ENCODE measurements around the gene ARHGAP31.
A peak's percentile ranks its signal among the peaks of the same experiment; 100 is the strongest.
"Not testable (repeated sequence)": the region's sequence is repeated elsewhere in the genome, so short reads cannot be mapped to it uniquely, and the experiment has no call there.

The ARHGAP31 gene

GRCh38 chr3:119352034-119352609 is 57.9 kb downstream of the ARHGAP31 start:
- DNase-seq, result peak; percentile 39 to 52

- no peak for DNase-seq
These were observed 58.8 kb downstream of the ARHGAP31 start for GRCh38 chr3:119352863-119353527.

GRCh38 chr3:119355608-119356007 is 61.4 kb downstream of the ARHGAP31 start:
- not testable (repeated sequence) for DNase-seq

DNA sequence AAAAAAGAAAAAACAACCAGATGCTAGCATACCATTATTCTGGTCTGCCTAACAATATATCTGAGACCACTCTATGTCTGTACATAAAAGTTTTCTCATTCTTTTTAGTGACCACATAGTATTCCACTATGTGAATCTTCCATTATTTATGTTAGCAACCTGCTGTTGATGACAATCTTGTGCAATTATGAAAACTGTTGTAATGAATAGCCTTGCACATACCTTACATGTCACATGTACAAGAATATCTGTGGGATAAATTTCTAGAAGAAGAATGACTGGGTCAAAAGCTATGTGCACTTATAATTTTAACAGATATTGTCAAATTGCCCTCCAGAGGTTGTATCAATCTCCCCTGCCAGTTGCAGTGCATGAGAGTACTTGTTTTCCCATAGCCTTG is 62.5 kb downstream of the ARHGAP31 start:
- DNase-seq, result no peak

DNA sequence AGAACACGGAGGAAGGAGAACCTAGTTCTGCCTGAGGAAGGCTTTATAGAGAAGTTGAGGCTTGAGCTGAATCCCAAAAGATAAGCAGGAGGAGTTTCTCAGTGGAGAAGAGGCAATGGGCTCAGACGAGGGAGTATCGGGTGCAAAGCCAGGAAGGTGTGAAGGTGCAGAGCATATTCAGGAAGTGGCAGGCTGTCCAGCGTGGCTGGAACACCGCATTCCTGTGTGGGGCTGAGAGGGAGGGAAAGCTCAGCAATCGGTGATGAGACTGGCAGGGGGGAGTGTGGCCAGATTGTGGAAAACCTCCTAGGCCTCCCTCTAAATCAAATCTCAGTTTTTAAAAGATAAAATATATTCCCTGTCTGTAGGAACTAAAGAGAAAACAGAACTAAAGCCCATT is 63.0 kb downstream of the ARHGAP31 start:
- no peak for DNase-seq

DNA sequence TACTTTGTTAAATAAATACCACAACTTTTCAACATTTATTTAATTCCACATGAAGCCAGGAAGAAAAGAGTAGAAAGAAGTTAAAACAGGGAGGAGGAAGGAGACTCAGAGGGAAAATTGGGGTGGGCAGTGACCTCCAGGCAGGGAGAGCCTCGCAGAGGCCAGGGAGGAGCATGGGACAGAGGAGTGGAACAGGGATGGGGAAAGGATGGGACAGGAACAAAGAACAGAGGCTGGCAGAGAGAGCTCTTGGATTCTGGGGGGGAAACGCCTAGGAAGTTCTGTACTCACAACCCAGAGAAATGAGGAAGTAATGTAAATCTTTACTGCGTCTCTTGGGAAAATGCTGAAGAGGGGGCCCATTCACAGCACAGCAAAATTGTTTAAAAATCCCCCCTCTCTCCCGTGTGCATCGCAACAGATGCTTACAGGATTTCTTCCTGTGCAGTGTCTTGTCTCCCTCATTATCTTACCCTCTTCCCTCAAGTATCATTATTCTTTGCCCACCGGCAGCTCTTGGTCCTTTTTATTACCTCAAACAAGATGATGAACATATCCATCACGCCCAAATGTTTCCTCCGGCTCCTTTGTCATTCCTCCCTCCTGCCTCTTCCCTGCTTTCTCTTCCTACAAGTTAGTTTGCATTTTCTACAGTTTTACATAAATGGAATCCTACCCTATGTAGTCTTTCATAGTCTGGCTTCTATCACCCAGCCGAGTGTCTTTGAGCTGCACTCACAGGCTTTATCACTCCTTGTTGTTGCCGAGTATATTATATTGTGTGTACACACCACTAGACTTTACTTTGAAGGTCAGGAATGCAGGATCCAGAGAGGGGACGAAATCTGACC is 65.5 kb downstream of the ARHGAP31 start:
- no peak for DNase-seq

DNA sequence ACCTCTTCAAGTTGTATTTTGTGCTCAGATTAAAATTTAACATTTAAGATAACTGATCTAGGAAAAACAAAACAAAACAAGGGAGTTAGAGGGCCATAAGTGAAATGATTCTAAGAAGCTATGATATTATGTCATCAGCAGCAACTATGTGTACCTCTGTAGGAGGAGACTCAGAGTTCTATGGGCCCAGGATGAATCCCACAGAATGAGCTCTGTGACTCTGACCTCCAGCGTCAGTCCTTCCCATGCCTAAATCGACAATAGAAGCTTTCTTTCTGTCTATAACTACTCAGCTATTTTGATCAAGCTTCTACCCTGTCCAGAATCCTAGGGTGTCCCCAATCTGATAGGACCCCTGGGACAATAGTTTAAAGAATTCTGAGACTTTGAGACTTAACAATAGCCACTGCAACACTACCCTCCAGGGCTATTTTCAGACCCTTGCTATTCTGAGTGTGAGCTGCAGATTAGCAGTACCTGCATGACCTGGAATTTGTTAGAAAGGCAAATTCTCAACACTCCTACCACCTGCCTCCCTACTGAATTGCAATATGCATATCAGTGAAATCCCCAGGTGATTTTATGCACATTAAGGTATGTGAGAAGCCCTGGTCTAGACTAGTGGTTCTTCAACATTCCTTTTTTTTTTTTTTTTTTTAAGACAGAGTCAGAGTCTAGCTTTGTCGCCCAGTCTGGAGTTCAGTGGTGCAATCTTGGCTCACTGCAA is 66.7 kb downstream of the ARHGAP31 start:
- DNase-seq, result no peak

DNA sequence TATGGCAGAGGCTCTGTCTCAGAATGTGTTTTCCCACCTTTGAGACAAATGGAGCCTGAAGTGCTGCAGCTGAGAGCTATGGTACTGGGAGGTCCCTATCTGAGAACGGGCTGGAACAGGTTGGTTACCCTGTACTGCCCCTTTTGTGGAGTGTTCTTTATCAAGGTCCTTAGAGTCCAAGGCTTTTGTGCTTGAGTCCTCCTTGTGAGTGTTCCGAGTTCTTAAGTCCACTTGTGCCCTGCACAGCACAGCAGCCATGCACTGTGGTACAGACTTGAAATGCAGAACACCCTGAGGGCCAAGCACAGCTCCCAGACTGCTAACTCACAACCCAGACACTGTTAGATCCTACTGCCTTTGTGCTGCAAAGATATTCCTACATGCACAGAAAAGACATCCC is 67.8 kb downstream of the ARHGAP31 start:
- DNase-seq, result no peak

DNA sequence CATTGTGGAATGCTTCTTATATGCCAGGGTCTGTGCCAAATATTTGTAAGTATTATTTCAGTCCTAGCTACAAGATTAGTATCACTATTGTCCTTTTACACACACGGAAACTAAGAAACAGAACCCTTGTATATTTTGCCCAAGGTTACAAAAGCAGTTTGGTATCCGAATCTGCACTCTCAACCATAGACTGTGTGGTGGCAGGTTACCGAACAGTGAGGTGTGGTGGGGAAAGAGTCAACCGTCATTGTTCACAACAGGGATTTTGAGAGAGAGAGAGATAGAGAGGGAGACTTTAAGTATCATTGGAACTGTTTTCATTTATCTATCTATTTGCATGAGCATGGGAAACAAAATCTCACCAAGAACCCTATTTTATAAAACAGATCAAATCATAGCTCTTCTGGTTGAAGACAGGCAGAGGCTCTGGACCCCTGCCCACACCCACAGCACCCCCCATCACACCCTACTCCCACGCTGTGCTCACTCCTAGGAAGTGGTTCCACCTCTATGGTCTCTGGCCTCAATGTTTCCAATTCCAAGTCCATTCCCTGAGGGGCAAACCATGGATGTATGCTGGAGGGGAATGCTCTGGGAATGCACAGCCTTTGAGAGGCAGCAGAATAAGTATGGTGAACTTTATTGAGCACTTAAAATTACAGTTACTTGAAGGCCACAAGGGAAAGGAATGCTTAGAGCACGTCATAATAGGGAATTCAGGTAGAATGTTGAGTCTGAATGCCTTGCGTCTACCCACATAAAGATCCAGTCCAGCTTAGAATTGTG is 69.0 kb downstream of the ARHGAP31 start:
- no peak for DNase-seq

DNA sequence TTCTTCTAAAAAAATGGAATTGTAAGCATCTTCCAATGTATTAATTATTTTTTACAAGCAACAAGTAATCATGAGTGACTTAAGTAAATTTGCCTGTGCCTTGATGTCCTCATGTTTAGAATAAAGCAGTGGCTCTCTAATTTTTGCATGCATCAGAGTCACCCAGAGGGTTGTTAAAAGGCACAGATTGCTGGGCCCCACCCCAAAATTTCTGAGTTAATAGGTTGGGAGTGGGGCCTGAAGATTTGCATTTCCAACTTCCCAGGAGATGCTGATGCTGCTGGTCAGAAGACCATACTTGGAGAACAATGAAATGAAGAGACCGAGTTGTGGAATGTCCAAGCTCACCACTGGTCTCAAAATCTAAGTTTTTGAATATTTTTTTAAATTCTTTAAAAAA is 70.2 kb downstream of the ARHGAP31 start:
- DNase-seq, result no peak

GRCh38 chr3:119365418-119365817 is 71.2 kb downstream of the ARHGAP31 start:
- DNase-seq, result no peak

DNA sequence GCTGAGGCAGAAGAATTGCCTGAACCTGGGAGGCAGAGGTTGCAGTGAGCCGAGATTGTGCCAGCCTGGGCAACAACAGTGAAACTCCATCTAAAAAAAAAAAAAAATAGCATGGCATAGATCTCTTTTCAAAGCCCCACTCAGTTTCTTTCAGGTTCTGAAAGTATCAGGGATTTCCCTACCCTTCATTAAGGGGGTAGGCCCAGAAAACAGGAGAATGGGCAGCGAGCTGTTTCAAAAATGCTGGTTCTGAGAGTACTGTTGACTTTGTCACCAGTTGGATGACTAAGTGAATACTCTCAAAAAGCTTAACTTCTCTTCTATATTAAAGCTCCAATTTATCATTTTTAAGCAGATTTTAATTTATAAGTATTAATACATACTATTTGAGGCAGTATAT is 72.8 kb downstream of the ARHGAP31 start:
- DNase-seq, result no peak

DNA sequence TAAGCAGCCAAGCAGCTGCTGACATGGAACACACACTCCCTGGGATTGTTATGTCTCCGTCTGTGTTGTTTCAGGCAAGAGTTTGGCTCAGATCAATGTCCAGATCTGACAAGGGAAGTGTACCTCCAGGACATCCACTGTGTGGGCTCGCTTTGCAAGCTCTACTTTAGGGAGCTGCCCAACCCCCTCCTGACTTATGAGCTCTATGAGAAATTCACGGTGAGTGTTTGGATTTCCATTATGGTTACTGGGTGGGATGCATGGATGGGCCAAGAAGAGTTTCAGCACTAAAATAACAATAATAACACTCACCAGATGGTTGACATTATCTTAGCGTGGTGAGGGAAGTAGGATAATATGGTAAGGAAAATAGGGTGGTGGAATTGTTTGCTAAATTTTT is 74.1 kb downstream of the ARHGAP31 start:
- DNase-seq, result no peak

DNA sequence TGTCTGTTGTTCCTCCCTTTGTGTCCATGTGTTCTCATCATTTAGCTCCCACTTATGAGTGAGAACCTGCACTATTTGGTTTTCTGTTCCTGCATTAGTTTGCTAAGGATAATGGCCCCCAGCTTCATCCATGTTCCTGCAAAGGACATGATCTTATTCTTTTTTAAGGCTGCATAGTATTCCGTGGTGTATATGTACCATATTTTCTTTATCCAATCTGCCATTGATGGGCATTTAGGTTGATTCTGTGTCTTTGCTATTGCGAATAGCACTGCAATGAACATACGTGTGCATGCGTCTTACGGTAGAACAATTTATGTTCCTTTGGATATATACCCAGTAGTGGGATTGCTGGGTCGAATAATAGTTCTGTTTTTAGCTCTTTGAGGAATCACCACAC is 77.6 kb downstream of the ARHGAP31 start:
- not testable (repeated sequence) for DNase-seq

DNA sequence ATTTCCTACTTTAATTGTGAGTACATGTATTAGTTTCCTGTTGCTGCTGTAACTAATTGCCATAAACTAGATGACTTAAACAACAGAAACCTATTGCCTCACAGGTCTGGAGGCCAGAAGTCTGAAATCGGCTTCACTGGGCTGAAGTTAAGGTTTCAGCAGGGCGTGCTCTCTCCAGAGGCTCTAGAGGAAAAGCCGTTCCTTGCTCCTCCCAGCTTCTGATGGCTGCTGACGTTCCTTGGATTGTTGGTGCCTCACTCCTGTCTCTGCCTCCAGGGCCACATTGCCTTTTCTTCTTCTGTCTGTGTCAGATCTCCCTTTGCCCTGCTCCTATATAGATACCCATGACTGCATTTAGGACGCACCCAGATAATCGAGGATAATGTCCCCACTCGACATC is 80.9 kb downstream of the ARHGAP31 start:
- no peak for DNase-seq

GRCh38 chr3:119375510-119375909 is 81.3 kb downstream of the ARHGAP31 start:
- no peak for DNase-seq

GRCh38 chr3:119376758-119377157 is 82.6 kb downstream of the ARHGAP31 start:
- DNase-seq, result no peak

DNA sequence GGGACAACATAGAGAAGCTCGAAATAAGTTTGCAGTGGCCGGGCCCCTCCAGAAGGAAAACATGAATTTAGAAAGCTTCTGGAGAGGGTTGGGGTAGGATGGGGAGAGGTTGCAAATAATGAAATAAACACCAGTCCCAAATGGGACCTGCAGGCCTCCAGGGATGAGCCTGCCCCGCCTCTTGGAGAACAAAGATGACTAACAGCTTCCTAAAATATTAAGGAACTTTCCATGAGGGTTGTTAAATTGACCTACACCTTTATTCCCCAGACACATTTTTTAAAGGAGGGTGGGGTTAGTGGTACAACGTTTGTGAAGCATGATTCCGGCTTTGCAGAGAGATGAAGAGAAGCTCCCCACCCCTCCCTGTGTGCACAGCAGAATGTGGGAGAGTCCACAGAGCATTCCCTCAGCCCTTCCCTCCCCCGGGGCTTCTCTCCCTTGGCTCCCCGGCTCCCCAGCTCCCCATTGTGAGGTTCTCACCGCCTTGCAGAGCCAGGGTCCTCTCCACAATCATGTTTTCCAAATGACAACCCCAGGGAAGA is 84.1 kb downstream of the ARHGAP31 start:
- no peak for DNase-seq

- DNase-seq, result no peak
These were observed 86.5 kb downstream of the ARHGAP31 start for GRCh38 chr3:119380697-119381096.

DNA sequence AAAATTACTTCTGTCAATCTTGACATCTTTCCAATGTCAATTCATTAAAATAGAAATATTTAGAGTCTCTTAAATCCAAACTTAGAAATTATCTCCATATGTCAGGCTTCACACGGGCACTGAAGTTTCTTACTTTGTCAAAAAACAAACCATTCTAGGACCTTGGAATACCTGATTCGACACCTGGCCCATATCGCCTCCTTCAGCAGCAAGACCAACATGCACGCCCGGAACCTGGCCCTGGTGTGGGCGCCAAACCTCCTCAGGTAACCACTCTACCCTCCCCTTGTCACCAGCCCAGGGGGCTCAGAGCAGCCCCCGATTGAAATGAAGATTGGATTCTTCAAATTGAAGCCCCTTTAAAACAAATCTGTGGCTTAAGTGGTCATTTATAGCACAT is 88.0 kb downstream of the ARHGAP31 start:
- DNase-seq, result no peak

GRCh38 chr3:119388577-119388976 is 94.4 kb downstream of the ARHGAP31 start:
- DNase-seq, result no peak

- DNase-seq, result no peak
These were observed 101.8 kb downstream of the ARHGAP31 start for GRCh38 chr3:119395923-119396358.
